HUES6 (cell line): ENCODE results near the gene DENND1A.

Source experiments
- H3K27ac ChIP-seq: 2 replicates; pipeline ENCODE4 v1.7.0; 2013; ENCODE audit warnings: low read depth, mild to moderate bottlenecking, low read length, inconsistent platforms
- H3K27me3 ChIP-seq: 2 replicates; pipeline ENCODE4 v1.6.1; 2013; ENCODE audit warnings: low read length; ENCODE audit not compliant: control insufficient read depth, insufficient read depth
- H3K36me3 ChIP-seq: 2 replicates; pipeline ENCODE4 v1.6.1; 2013; ENCODE audit warnings: low read length; ENCODE audit not compliant: control insufficient read depth, insufficient read depth
- H3K4me1 ChIP-seq: 2 replicates; pipeline ENCODE4 v1.6.1; 2013; ENCODE audit warnings: low read length; ENCODE audit not compliant: control insufficient read depth, insufficient read depth
- H3K4me3 ChIP-seq: 2 replicates; pipeline ENCODE4 v1.5.1; 2013; ENCODE audit warnings: low read depth, low read length
- H3K9ac ChIP-seq: one replicate; pipeline ENCODE4 v1.6.1; 2013; ENCODE audit warnings: mild to moderate bottlenecking, low read length
- H3K9me3 ChIP-seq: 2 replicates; pipeline ENCODE4 v1.6.1; 2013; ENCODE audit warnings: low read depth, low read length; ENCODE audit not compliant: control insufficient read depth, insufficient read depth

DENND1A gene

GRCh38 chr9:123421801-123422455 lies 508.0 kb downstream of the DENND1A start:
- peaks cover 52% of the 10 kb centered on the region for H3K4me1 ChIP-seq
- no peak overlapping the region for H3K4me3 ChIP-seq
- H3K9ac ChIP-seq, result no peak overlapping the region
- no peaks in the 10 kb centered on the region for H3K36me3 ChIP-seq
- no peaks in the 10 kb centered on the region for H3K27me3 ChIP-seq
- H3K27ac ChIP-seq, result no peak overlapping the region
- no peaks in the 10 kb centered on the region for H3K9me3 ChIP-seq

GRCh38 chr9:123421186-123421585 lies 508.7 kb downstream of the DENND1A start:
- Histone ChIP-seq H3K4me1 (peaks cover 52% of the 10 kb centered on the region), H3K9me3 (no peaks in the 10 kb centered on the region), H3K4me3 (no peak overlapping the region), H3K27me3 (no peaks in the 10 kb centered on the region), H3K27ac (no peak overlapping the region), H3K9ac (no peak overlapping the region), H3K36me3 (no peaks in the 10 kb centered on the region)

GRCh38 chr9:123420592-123421111 lies 509.3 kb downstream of the DENND1A start:
- H3K27ac ChIP-seq, result no peak overlapping the region
- H3K9ac ChIP-seq, result no peak overlapping the region
- no peak overlapping the region for H3K4me3 ChIP-seq
- H3K9me3 ChIP-seq, result no peaks in the 10 kb centered on the region
- H3K27me3 ChIP-seq, result no peaks in the 10 kb centered on the region
- H3K4me1 ChIP-seq, result peaks cover 52% of the 10 kb centered on the region
- H3K36me3 ChIP-seq, result no peaks in the 10 kb centered on the region

GRCh38 chr9:123419721-123420591 lies 510.0 kb downstream of the DENND1A start:
- no peaks in the 10 kb centered on the region for H3K36me3 ChIP-seq
- no peaks in the 10 kb centered on the region for H3K27me3 ChIP-seq
- H3K4me3 ChIP-seq, result no peak overlapping the region
- peaks cover 51% of the 10 kb centered on the region for H3K4me1 ChIP-seq
- no peaks in the 10 kb centered on the region for H3K9me3 ChIP-seq
- H3K27ac ChIP-seq, result no peak overlapping the region
- no peak overlapping the region for H3K9ac ChIP-seq

- H3K27ac ChIP-seq, result no peak overlapping the region
- no peaks in the 10 kb centered on the region for H3K9me3 ChIP-seq
- peaks cover 53% of the 10 kb centered on the region for H3K4me1 ChIP-seq
- H3K27me3 ChIP-seq, result no peaks in the 10 kb centered on the region
- no peak overlapping the region for H3K4me3 ChIP-seq
- H3K36me3 ChIP-seq, result no peaks in the 10 kb centered on the region
- H3K9ac ChIP-seq, result no peak overlapping the region
Measured at GRCh38 chr9:123419091-123419490, 510.8 kb downstream of the DENND1A start.

GRCh38 chr9:123418506-123418905 lies 511.4 kb downstream of the DENND1A start:
- Histone ChIP-seq H3K27ac (no peak overlapping the region), H3K4me3 (no peak overlapping the region), H3K9ac (no peak overlapping the region), H3K9me3 (no peaks in the 10 kb centered on the region), H3K36me3 (no peaks in the 10 kb centered on the region), H3K4me1 (peaks cover 48% of the 10 kb centered on the region), H3K27me3 (no peaks in the 10 kb centered on the region)

GRCh38 chr9:123418052-123418430 lies 511.9 kb downstream of the DENND1A start:
- peaks cover 43% of the 10 kb centered on the region for H3K4me1 ChIP-seq
- no peak overlapping the region for H3K9ac ChIP-seq
- no peaks in the 10 kb centered on the region for H3K36me3 ChIP-seq
- no peak overlapping the region for H3K4me3 ChIP-seq
- H3K27me3 ChIP-seq, result no peaks in the 10 kb centered on the region
- H3K9me3 ChIP-seq, result no peaks in the 10 kb centered on the region
- no peak overlapping the region for H3K27ac ChIP-seq

- H3K9me3 ChIP-seq, result no peaks in the 10 kb centered on the region
- no peak overlapping the region for H3K27ac ChIP-seq
- no peaks in the 10 kb centered on the region for H3K36me3 ChIP-seq
- peaks cover 37% of the 10 kb centered on the region for H3K4me1 ChIP-seq
- H3K9ac ChIP-seq, result no peak overlapping the region
- no peak overlapping the region for H3K4me3 ChIP-seq
- H3K27me3 ChIP-seq, result no peaks in the 10 kb centered on the region
Measured at GRCh38 chr9:123417289-123418051, 512.5 kb downstream of the DENND1A start.

GRCh38 chr9:123416176-123416575 lies 513.8 kb downstream of the DENND1A start:
- H3K4me3 ChIP-seq, result no peak overlapping the region
- H3K9me3 ChIP-seq, result no peaks in the 10 kb centered on the region
- no peaks in the 10 kb centered on the region for H3K36me3 ChIP-seq
- H3K27me3 ChIP-seq, result no peaks in the 10 kb centered on the region
- H3K9ac ChIP-seq, result no peak overlapping the region
- no peak overlapping the region for H3K27ac ChIP-seq
- H3K4me1 ChIP-seq, result peaks cover 24% of the 10 kb centered on the region

- Histone ChIP-seq H3K27ac (no peak overlapping the region), H3K9me3 (no peaks in the 10 kb centered on the region), H3K27me3 (no peaks in the 10 kb centered on the region), H3K4me1 (peaks cover 23% of the 10 kb centered on the region), H3K9ac (no peak overlapping the region), H3K4me3 (no peak overlapping the region), H3K36me3 (no peaks in the 10 kb centered on the region)
Measured at GRCh38 chr9:123414936-123415930, 514.7 kb downstream of the DENND1A start.
